ENCODE measurements around the gene TARS3.

DNA sequence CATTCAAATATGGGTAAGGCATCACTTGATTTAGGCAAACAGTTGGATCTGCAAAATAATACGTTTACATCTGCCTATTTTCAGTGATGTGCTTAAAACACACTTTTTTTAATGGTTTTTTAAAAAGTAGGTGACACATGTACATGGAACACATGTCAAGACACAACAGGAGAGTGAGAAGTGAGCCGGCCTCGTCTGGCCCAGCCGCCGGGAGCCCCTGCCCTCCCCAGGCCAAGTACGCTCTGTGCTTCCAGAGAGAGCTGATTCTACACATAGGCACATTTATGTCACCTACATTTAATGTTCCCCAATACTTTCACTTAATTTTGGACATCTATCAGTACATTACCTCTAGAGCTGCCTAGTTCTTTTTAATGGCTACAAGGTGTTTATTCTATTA lies 75.9 kb downstream of the TARS3 start:
- TF ChIP-seq, protein P1, sequence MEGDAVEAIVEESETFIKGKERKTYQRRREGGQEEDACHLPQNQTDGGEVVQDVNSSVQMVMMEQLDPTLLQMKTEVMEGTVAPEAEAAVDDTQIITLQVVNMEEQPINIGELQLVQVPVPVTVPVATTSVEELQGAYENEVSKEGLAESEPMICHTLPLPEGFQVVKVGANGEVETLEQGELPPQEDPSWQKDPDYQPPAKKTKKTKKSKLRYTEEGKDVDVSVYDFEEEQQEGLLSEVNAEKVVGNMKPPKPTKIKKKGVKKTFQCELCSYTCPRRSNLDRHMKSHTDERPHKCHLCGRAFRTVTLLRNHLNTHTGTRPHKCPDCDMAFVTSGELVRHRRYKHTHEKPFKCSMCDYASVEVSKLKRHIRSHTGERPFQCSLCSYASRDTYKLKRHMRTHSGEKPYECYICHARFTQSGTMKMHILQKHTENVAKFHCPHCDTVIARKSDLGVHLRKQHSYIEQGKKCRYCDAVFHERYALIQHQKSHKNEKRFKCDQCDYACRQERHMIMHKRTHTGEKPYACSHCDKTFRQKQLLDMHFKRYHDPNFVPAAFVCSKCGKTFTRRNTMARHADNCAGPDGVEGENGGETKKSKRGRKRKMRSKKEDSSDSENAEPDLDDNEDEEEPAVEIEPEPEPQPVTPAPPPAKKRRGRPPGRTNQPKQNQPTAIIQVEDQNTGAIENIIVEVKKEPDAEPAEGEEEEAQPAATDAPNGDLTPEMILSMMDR (conservative IDR thresholded peaks at IDR 0.05; ENCODE audit: low read length), result no peak
- no peak for TF ChIP-seq EZH2phosphoT487 (IDR thresholded peaks at IDR 0.05; ENCODE audit: borderline replicate concordance)
